Activated effector memory CD4-positive, alpha-beta T cell treated with anti-CD3 and anti-CD28 coated beads, Interleukin-2, amount 50 U/mL, for 16 hours (primary cell): ENCODE results near the gene C4B.
"Not testable (repeated sequence)": the region's sequence is repeated elsewhere in the genome, so short reads cannot be mapped to it uniquely, and the experiment has no call there.

Experiments used
- DNase-seq: peaks from one replicate; pipeline ENCODE4 v3.0.0-alpha.2; 2020

The C4B gene

GRCh38 chr6:32056254-32056653 is 41.7 kb downstream of the C4B start:
- DNase-seq = no peak

GRCh38 chr6:32057966-32058365 is 43.4 kb downstream of the C4B start:
- DNase-seq = no peak

GRCh38 chr6:32058511-32058963 is 43.9 kb downstream of the C4B start:
- DNase-seq = no peak

- no peak for DNase-seq
Observed at GRCh38 chr6:32060966-32061655, 46.5 kb downstream of the C4B start.

GRCh38 chr6:32064706-32065105 is 50.1 kb downstream of the C4B start:
- no peak for DNase-seq

- DNase-seq = not testable (repeated sequence)
Observed at GRCh38 chr6:32067521-32067920, 52.9 kb downstream of the C4B start.

GRCh38 chr6:32068315-32068714 is 53.7 kb downstream of the C4B start:
- not testable (repeated sequence) for DNase-seq

GRCh38 chr6:32068867-32069266 is 54.3 kb downstream of the C4B start:
- DNase-seq = no peak

GRCh38 chr6:32069460-32069859 is 54.9 kb downstream of the C4B start:
- no peak for DNase-seq

GRCh38 chr6:32069878-32070515 is 55.4 kb downstream of the C4B start:
- DNase-seq = no peak

GRCh38 chr6:32070814-32071543 is 56.4 kb downstream of the C4B start:
- no peak for DNase-seq

- no peak for DNase-seq
Observed at GRCh38 chr6:32073101-32073500, 58.5 kb downstream of the C4B start.

- DNase-seq = no peak
Observed at GRCh38 chr6:32073613-32074012, 59.0 kb downstream of the C4B start.

GRCh38 chr6:32074996-32075532 is 60.5 kb downstream of the C4B start:
- DNase-seq = no peak

- DNase-seq = no peak
Observed at GRCh38 chr6:32075781-32076180, 61.2 kb downstream of the C4B start.

GRCh38 chr6:32076321-32076809 is 61.8 kb downstream of the C4B start:
- no peak for DNase-seq

GRCh38 chr6:32079566-32080290 is 65.1 kb downstream of the C4B start:
- DNase-seq = no peak

GRCh38 chr6:32081168-32081990 is 66.8 kb downstream of the C4B start:
- DNase-seq = no peak

- DNase-seq = no peak
Observed at GRCh38 chr6:32082478-32082877, 67.9 kb downstream of the C4B start.

GRCh38 chr6:32082935-32083334 is 68.3 kb downstream of the C4B start:
- no peak for DNase-seq

- no peak for DNase-seq
Observed at GRCh38 chr6:32083812-32084768, 69.5 kb downstream of the C4B start.
